ENCODE data around the gene SLC44A4. TPM values are rescaled to one million over a fixed set of nuclear protein-coding genes. Genes with fewer than 3 reads are reported as not detected.

The SLC44A4 gene
- total and polyA plus RNA-seq, 8 donors, result 35.4 to 201 (median 121) TPM

- Histone ChIP-seq H3K4me3 (peak overlapping the region; percentile 59 to 76 (median 66)), H3K36me3 (no peaks in the 10 kb centered on the region), H3K4me1 (peaks cover 29 to 53% (median 47%) of the 10 kb centered on the region in 4 donors), H3K27ac (peak overlapping the region; percentile 84 to 97 (median 94)), H3K9me3 (no peaks in the 10 kb centered on the region), H3K27me3 (no peaks in the 10 kb centered on the region)
- intact Hi-C loops (cut with DNase I; ENCODE audit: low total_unique reads), result no loop called here
- DNase-seq, result peak in 1 of 2 donors; percentile 30
- no peak for TF ChIP-seq POLR2A (IDR thresholded peaks at IDR 0.05)
- no peak for TF ChIP-seq CTCF (IDR thresholded peaks at IDR 0.05)
- TF ChIP-seq EP300 (IDR thresholded peaks at IDR 0.05), result no peak
- no peak for TF ChIP-seq POLR2AphosphoS5 (IDR thresholded peaks at IDR 0.05)
- 25 to 48% (median 37%) methylated on average over 6 of the region's 6 CpGs for WGBS, 5 donors
Measured at GRCh38 chr6:31830886-31831335, 47.9 kb downstream of the SLC44A4 start.

- no peaks in the 10 kb centered on the region for H3K36me3 ChIP-seq
- H3K4me1 ChIP-seq, result peaks cover 33 to 63% (median 51%) of the 10 kb centered on the region in 4 donors
- no peaks in the 10 kb centered on the region for H3K27me3 ChIP-seq
- H3K27ac ChIP-seq, result peak overlapping the region; percentile 71 to 97 (median 94)
- peak in 1 of 2 donors; percentile 65 for DNase-seq
- intact Hi-C loops (cut with DNase I; ENCODE audit: low total_unique reads), result no loop called here
- no peaks in the 10 kb centered on the region for H3K9me3 ChIP-seq
- H3K4me3 ChIP-seq, result peak overlapping the region; percentile 59 to 76 (median 66)
- TF ChIP-seq EP300 (IDR thresholded peaks at IDR 0.05), result no peak
- no peak for TF ChIP-seq POLR2A (IDR thresholded peaks at IDR 0.05)
- peak in 1 of 3 donors; percentile 12 for TF ChIP-seq POLR2AphosphoS5 (IDR thresholded peaks at IDR 0.05)
- peak in 4 of 7 experiments; percentile 12 to 56 (median 40) for TF ChIP-seq CTCF (IDR thresholded peaks at IDR 0.05)
- 0% methylated on average over 11 to 15 of the region's 15 CpGs for WGBS, 5 donors
Measured at GRCh38 chr6:31829633-31830283, 49.0 kb downstream of the SLC44A4 start.

GRCh38 chr6:31827286-31828079 lies 51.3 kb downstream of the SLC44A4 start, which contains the start of gene HSPA1B:
TSS of gene HSPA1B (plus strand) at chr6:31827738. CDS start at chr6:31827951, 213 bp downstream.
- Histone ChIP-seq H3K27me3 (no peaks in the 10 kb centered on the region), H3K27ac (peak within 1 kb of the TSS; percentile 89 to 99 (median 98)), H3K9me3 (no peaks in the 10 kb centered on the region), H3K36me3 (no peaks in the 10 kb centered on the region), H3K4me1 (peaks cover 38 to 68% (median 56%) of the 10 kb centered on the region in 4 donors), H3K4me3 (peak within 1 kb of the TSS; percentile 59 to 71 (median 66))
- TF ChIP-seq CTCF (IDR thresholded peaks at IDR 0.05) (no peak), POLR2AphosphoS5 (IDR thresholded peaks at IDR 0.05) (peak; percentile 100), POLR2A (IDR thresholded peaks at IDR 0.05) (peak in 2 of 4 donors; percentile 100), EP300 (IDR thresholded peaks at IDR 0.05) (no peak)
- intact Hi-C loops (cut with DNase I; ENCODE audit: low total_unique reads), result no loop called here
- DNase-seq, result peak; percentile 100
- WGBS, 5 donors, result 0% methylated on average over 14 to 51 of the region's 56 CpGs

GRCh38 chr6:31826793-31827285 lies 52.0 kb downstream of the SLC44A4 start:
- peak overlapping the region; percentile 89 to 99 (median 98) for H3K27ac ChIP-seq
- TF ChIP-seq POLR2A (IDR thresholded peaks at IDR 0.05) (no peak), POLR2AphosphoS5 (IDR thresholded peaks at IDR 0.05) (peak in 1 of 3 donors; percentile 83)
- H3K36me3 ChIP-seq, result no peaks in the 10 kb centered on the region
- H3K4me3 ChIP-seq, result peak overlapping the region; percentile 40 to 71 (median 66)
- no peaks in the 10 kb centered on the region for H3K27me3 ChIP-seq
- no peaks in the 10 kb centered on the region for H3K9me3 ChIP-seq
- WGBS, 5 donors, result 0 to 2% (median 1%) methylated on average over 13 of the region's 13 CpGs
- intact Hi-C loops (cut with DNase I; ENCODE audit: low total_unique reads), result no loop called here
- DNase-seq, result peak; percentile 91 to 95
- peaks cover 38 to 65% (median 52%) of the 10 kb centered on the region in 4 donors for H3K4me1 ChIP-seq
